ENCODE measurements around the gene RABAC1. TPM values are rescaled to one million over a fixed set of nuclear protein-coding genes. Genes with fewer than 3 reads are reported as not detected.

The RABAC1 gene
- total and polyA plus RNA-seq, 4 donors, result 87.9 to 291 (median 263) TPM

DNA sequence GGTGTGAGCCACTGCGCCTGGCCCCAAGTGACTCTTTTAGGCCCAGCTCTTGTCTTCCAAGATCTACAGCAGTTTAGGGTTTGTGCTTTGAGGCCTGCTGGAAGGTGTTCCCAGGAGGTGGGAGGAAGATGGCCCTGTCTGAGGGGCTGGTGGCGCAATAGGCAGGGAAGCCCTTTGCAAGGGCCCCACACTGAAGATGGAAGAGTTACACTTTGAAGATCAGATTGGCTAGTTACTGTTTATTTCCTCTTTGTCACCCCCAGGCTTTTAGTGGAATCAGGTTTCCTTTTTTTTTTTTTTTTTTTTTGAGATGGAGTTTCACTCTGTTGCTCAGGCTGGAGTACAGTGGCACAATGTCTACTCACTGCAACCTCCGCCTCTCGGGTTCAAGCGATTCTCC, 1.9 kb upstream of the RABAC1 start:
- no peaks in the 10 kb centered on the region for H3K9me3 ChIP-seq (ENCODE audit: control insufficient read depth in 4 of 4, insufficient read depth in 3 of 4, low read length in 3 of 4)
- peaks cover 0 to 19% (median 8%) of the 10 kb centered on the region in 5 donors for H3K4me1 ChIP-seq (ENCODE audit: control insufficient read depth in 5 of 5, insufficient read depth in 5 of 5, low read length in 5 of 5)
- no peak overlapping the region for H3K4me3 ChIP-seq
- TF ChIP-seq, protein P1, sequence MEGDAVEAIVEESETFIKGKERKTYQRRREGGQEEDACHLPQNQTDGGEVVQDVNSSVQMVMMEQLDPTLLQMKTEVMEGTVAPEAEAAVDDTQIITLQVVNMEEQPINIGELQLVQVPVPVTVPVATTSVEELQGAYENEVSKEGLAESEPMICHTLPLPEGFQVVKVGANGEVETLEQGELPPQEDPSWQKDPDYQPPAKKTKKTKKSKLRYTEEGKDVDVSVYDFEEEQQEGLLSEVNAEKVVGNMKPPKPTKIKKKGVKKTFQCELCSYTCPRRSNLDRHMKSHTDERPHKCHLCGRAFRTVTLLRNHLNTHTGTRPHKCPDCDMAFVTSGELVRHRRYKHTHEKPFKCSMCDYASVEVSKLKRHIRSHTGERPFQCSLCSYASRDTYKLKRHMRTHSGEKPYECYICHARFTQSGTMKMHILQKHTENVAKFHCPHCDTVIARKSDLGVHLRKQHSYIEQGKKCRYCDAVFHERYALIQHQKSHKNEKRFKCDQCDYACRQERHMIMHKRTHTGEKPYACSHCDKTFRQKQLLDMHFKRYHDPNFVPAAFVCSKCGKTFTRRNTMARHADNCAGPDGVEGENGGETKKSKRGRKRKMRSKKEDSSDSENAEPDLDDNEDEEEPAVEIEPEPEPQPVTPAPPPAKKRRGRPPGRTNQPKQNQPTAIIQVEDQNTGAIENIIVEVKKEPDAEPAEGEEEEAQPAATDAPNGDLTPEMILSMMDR (IDR thresholded peaks at IDR 0.05; ENCODE audit: control extremely low read depth, extremely low read depth), result no peak
- no peak overlapping the region for H3K9ac ChIP-seq (ENCODE audit: insufficient read depth in 1 of 2, low read length in 2 of 2)
- no peak overlapping the region for H3K27ac ChIP-seq (ENCODE audit: low read depth in 1 of 2, low read length in 1 of 2)
- H3K36me3 ChIP-seq (ENCODE audit: control insufficient read depth in 4 of 4, insufficient read depth in 4 of 4, low read length in 4 of 4), result peaks cover 0 to 8% (median 1%) of the 10 kb centered on the region in 4 donors
- ATAC-seq (ENCODE audit: insufficient read depth, low FRiP score) (no peak), DNase-seq (no peak)
- WGBS, 2 donors, result 81 to 93% methylated on average over 5 of the region's 5 CpGs
- peaks cover 0 to under 1% (median 0%) of the 10 kb centered on the region in 3 donors for H3K27me3 ChIP-seq (ENCODE audit: control insufficient read depth in 3 of 3, insufficient read depth in 3 of 3, low read length in 2 of 3)

DNA sequence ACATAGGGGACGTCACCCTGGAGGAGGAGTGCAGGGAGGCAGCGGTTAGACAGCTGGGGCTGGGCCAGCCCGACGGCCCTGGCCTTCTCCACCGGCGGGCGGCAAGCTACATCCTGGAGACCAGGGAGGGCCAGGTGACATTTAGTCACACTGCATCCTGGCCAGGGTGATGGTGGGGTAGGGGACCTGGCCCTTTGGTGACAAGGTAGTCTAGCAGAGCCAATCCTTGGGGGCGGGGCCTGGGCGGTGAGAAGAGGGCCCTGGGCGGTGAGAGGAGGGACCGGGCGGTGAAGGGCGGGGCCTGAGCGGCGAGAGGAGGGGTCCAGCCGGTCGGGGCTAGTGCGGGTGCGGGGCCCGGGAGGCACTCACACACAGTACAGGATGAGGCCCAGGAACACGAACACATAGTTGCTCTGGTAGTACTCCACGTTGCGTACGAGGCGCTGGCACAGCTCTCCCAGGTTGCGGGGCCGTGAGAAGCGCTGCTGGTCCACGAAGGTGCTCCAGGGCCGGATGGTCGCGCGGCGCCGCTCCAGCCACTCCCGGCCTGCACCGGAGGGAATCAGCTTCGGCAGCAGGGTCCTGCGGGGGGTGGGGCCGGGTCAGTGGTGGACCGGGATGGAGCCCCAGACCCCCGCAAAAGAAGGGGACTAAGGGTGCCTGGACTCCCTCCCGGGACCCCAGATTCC, 610 bp downstream of the RABAC1 start:
- peak overlapping the region; percentile 93 for H3K4me3 ChIP-seq
- TF ChIP-seq, protein P1 (IDR thresholded peaks at IDR 0.05; ENCODE audit: control extremely low read depth, extremely low read depth), result no peak
- peak overlapping the region; percentile 77 to 94 for H3K27ac ChIP-seq (ENCODE audit: low read depth in 1 of 2, low read length in 1 of 2)
- no peaks in the 10 kb centered on the region for H3K9me3 ChIP-seq (ENCODE audit: control insufficient read depth in 4 of 4, insufficient read depth in 3 of 4, low read length in 3 of 4)
- peak; percentile 78 to 85 (median 83) for DNase-seq
- peak overlapping the region; percentile 73 to 81 for H3K9ac ChIP-seq (ENCODE audit: insufficient read depth in 1 of 2, low read length in 2 of 2)
- no peaks in the 10 kb centered on the region for H3K27me3 ChIP-seq (ENCODE audit: control insufficient read depth in 3 of 3, insufficient read depth in 3 of 3, low read length in 2 of 3)
- peak; percentile 77 for ATAC-seq (ENCODE audit: insufficient read depth, low FRiP score)
- H3K4me1 ChIP-seq (ENCODE audit: control insufficient read depth in 5 of 5, insufficient read depth in 5 of 5, low read length in 5 of 5), result peaks cover 0 to 19% (median 8%) of the 10 kb centered on the region in 5 donors
- peaks cover 0 to 14% (median 1%) of the 10 kb centered on the region in 4 donors for H3K36me3 ChIP-seq (ENCODE audit: control insufficient read depth in 4 of 4, insufficient read depth in 4 of 4, low read length in 4 of 4)
- WGBS, 2 donors, result 1 to 2% methylated on average over 42 to 43 of the region's 43 CpGs

DNA sequence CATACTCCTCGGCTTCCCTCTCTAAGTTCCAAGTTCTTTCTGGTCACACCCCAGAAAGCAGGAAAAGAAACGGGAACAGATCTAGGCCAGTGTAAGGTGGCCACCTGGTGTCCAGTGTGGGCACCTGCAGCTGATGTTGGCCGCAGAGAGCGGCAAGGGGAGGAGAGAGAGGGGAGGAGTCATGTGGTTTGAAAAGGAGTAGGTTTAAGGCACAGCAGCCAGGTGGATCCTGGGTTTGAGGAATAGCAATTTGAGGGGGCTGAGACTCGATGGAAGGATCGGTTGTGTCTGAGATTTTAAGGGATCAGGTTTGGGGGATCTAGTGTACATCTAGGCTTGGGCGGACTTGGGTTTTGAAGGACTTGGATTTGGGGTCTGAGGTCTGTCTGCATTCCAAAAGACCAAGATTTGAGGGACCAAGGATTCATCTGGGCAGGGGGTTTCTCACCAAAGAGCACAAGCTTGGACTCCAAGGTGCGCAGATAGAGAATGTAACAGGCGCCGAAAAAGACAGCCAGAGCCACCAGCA, 1.2 kb downstream of the RABAC1 start:
- WGBS, 2 donors, result 18 to 21% methylated on average over 10 of the region's 10 CpGs
- H3K4me1 ChIP-seq (ENCODE audit: control insufficient read depth in 5 of 5, insufficient read depth in 5 of 5, low read length in 5 of 5), result peaks cover 0 to 19% (median 8%) of the 10 kb centered on the region in 5 donors
- TF ChIP-seq, protein P1 (IDR thresholded peaks at IDR 0.05; ENCODE audit: control extremely low read depth, extremely low read depth), result peak; percentile 73
- H3K36me3 ChIP-seq (ENCODE audit: control insufficient read depth in 4 of 4, insufficient read depth in 4 of 4, low read length in 4 of 4), result peaks cover 0 to 14% (median 1%) of the 10 kb centered on the region in 4 donors
- peak; percentile 74 to 84 (median 83) for DNase-seq
- H3K27ac ChIP-seq (ENCODE audit: low read depth in 1 of 2, low read length in 1 of 2), result peak overlapping the region in 1 of 2 donors; percentile 94
- H3K27me3 ChIP-seq (ENCODE audit: control insufficient read depth in 3 of 3, insufficient read depth in 3 of 3, low read length in 2 of 3), result no peaks in the 10 kb centered on the region
- ATAC-seq (ENCODE audit: insufficient read depth, low FRiP score), result peak; percentile 58
- no peak overlapping the region for H3K4me3 ChIP-seq
- H3K9ac ChIP-seq (ENCODE audit: insufficient read depth in 1 of 2, low read length in 2 of 2), result peak overlapping the region in 1 of 2 donors; percentile 81
- no peaks in the 10 kb centered on the region for H3K9me3 ChIP-seq (ENCODE audit: control insufficient read depth in 4 of 4, insufficient read depth in 3 of 4, low read length in 3 of 4)
